Transverse colon (tissue), 3 donors: ENCODE measurements around the gene C21orf91.

Source experiments
- POLR2A ChIP-seq: fragments of 450-650 bp; IDR thresholded peaks from one replicate; pipeline ENCODE4 v1.6.1; 2016; ENCODE audit warnings: antibody characterized with exemption, mild to moderate bottlenecking, moderate library complexity
- POLR2AphosphoS5 ChIP-seq, 3 donors: sonication (generic); formaldehyde crosslinking; IDR thresholded peaks; one replicate each; pipeline ENCODE4 v1.6.1; 2016; ENCODE audit warnings: antibody characterized with exemption in 3 of 3

GRCh38 chr21:17742181-17742580 lies 77.0 kb downstream of the C21orf91 start:
- TF ChIP-seq POLR2A (no peak), POLR2AphosphoS5 (IDR thresholded peaks at IDR 0.05) (no peak)
